HPDE6-E6E7 (cell line): ENCODE results near the gene TEDC1.
"Not testable (repeated sequence)": the region's sequence is repeated elsewhere in the genome, so short reads cannot be mapped to it uniquely, and the experiment has no call there.

Source experiments
- DNase-seq: peaks from one replicate; pipeline ENCODE4 v3.0.0; 2011; ENCODE audit warnings: missing footprints; ENCODE audit errors: extremely low spot score

Gene TEDC1

DNA sequence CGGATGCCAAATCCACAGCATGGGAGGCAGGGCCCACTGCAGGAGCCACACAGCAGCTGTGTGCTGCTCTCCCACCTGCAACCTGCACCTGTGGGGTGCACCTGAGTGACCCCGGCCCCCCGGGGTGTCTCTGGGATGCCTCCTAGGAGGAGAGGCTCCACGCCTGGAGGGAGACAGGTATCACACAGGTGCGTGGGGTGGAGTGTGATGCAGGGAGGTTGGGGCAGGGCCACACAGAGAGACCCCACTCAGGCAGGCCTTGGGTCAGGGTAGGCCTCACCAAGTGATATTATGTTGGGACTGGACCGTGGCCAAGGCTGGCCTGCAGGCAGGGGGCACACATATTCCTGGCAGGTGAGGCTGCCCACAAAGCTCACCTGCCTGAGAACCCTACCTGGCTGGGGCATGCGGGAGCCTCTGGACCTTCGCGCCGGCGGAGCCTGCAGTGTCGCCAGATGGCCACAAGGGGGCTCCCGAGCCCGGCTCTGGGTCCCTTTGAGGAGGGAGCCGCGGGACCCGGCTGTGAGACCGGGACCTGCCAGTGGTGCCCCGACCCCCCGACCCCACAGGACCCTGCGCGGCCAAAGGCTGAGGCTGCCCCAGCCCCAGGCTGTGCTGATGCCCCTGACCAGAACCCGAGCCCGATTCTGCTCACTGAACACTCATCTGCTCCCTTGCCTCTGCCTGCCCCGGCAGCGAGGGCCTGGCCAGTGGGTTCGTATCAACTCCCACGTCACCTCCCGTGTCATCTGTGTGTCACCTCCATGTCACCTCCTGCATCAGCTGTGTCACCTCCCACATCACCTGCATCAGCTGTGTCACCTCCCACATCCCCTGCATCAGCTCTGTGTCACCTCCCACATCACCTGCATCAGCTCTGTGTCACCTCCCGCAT lies 46.8 kb downstream of the TEDC1 start:
- peak; percentile 71 for DNase-seq

DNA sequence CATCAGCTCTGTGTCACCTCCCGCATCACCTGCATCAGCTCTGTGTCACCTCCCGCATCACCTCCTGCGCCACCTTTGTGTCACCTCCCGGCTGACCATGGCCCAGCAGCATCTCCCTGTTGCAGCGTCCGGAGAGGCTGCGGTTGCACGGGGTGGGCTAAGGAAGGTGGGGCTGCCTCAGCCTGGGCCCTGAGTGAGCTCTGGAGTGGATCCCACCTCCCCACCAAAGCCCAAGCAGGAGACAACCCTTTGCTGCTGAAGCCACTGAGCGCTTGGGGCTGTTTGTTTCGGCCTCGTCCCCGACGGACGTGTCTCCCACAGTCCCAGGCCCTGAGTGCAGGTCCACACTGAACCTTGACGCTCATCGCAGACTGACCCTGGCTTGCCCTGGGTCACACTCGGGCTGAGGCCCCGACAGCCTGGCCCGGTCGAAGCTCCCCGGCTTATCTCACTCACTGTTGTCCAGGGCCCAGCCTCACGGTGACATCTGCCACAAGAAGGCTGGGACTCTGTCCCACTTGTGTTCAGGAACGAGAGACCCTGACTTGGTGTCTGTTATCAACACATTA lies 47.5 kb downstream of the TEDC1 start:
- DNase-seq = no peak

DNA sequence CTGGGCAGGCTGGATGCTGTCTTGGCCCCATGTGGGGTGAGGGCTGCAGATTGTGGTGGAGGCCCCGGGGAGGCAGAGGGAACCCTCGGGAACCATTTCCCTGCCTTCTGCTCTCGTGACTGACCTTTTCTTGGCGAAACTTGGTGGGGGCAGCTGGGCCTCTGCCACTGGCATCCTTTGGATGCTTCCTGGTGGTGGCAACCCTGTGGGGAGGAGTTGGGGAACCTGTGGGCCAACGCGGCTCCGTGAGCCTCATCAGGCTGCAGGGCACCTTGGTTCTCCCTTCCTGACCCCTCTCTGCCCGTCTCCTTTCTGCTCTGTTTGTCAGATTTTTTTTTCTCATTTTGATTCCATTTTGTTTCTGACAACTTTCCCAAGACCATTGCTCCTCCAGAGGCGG lies 49.8 kb downstream of the TEDC1 start:
- no peak for DNase-seq

DNA sequence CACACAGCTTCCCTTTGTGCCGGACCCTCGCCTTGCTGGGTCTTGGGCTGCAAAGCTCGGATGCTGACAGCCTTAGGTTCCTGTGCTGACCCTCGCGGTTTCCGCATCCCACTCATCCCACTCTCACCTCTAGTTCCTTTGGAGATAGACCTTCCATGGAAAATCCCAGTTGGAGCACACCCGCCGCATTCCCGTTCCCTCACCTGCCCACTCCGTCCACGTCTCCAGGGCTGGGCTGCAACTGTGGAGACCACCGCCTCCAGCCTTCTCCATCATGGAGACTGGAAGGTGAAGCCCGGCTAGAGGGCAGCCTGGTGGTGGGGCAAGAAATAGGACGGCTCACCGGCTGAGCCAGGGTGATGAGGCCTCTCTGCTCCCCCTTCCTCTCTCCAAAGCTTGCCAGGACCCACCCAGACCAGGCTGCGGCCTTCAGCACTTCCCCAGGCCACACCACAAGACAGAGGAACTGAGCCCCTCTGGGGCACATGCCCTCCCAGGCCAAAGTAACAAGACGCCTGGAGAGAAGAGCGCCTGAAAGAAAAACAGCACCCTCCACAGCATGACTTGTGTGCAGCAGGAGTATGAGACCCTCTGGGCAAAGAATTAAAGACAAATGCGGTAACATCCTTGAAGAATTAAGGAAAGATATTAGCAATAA lies 50.3 kb downstream of the TEDC1 start:
- no peak for DNase-seq

DNA sequence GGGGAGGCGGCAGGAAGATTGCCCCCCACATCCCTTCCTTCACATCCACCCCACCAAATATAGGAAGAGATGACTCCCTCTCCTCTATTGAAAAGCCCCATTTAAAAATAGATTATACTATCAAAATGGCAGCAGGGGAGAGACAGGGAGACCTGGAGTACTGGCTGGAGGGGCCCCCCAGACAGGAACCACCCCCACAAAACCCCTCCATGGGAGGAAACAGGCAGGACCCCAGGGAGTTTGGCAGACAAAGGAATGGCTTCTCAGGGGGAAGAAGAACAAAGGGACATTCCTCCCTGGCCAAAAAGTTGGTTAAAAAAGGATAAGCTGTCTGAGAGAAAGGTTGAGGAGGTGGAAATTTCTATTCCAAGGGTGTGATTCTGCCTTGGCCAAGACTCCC lies 54.6 kb downstream of the TEDC1 start:
- not testable (repeated sequence) for DNase-seq

DNA sequence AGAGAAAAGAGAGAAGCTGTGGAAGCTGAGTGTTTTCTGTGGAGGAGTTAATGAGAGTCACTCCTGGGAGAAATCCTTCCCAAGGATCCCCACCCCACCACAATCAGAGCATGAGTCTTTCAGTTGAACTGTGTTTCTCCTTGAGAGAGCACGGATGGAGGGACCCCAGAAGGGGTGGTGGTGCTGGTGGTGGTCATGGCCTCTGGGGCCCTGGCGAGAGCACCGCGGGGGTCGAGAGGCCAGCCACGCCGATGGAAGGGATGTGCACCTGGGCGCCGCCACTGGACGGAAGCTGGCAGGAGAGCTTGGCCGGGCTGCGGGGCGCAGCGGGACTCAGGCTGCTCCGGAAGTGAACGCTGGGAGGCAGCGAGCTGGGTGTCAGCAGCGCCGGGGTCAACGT lies 55.4 kb downstream of the TEDC1 start:
- DNase-seq = not testable (repeated sequence)

DNA sequence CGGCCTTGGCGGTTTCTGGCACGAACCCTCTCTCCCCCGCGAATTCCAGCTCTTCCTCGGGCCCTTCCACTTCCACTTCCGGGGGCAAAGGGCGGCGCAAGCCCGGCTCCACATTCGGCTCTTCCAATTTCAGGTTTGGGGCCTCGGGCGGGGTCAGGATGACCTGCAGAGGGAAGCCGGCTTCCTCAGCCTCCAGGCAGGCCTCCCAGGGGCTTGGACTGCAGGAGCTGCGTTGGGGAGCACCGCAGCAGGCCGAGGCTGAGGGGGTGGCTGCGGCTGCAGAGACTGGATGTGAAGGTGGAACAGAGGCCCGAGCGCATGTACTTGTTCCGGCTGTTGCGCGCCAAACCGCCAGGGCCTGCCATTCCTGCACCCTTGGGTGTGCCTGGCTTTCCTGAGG lies 56.0 kb downstream of the TEDC1 start:
- not testable (repeated sequence) for DNase-seq

DNA sequence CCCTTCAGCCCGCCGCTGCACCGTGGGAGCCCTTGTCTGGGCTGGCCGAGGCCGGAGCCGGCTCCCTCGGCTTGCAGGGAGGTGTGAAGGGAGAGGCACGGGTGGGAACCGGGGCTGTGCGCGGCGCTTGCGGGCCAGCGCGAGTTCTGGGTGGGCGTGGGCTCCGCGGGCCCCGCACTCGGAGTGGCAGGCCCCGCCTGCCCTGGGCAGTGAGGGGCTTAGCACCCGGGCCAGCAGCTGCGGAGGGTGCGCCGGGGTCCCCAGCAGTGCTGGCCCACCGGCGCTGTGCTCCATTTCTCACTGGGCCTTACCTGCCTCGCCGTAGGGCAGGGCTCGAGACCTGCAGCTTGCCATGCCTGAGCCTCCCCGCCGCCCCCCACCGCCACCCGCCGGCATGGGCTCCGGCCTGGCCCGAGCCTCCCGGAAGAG lies 56.7 kb downstream of the TEDC1 start:
- DNase-seq = no peak
